Neural crest cell (in vitro differentiated cells): ENCODE results near the gene MTCH1. TPM values are rescaled to one million over a fixed set of nuclear protein-coding genes. Genes with fewer than 3 reads are reported as not detected.

Source experiments
- DNase-seq: peaks from one replicate; pipeline ENCODE4 v3.0.0; 2021; ENCODE audit warnings: low read depth, mixed read lengths, low spot score
- H3K27ac Mint-ChIP-seq: one replicate; pipeline ENCODE4 v1.8.0; 2021; ENCODE audit warnings: mild to moderate bottlenecking, mixed read lengths; ENCODE audit not compliant: unreplicated experiment
- H3K27me3 Mint-ChIP-seq: 2 replicates; pipeline ENCODE4 v1.8.0; 2021; ENCODE audit warnings: low read depth, mild to moderate bottlenecking, mixed read lengths
- H3K36me3 Mint-ChIP-seq: 2 replicates; pipeline ENCODE4 v1.8.0; 2021; ENCODE audit warnings: low read depth, mild to moderate bottlenecking, mixed read lengths
- H3K4me1 Mint-ChIP-seq: 2 replicates; pipeline ENCODE4 v1.8.0; 2021; ENCODE audit warnings: mixed read lengths
- H3K4me3 Mint-ChIP-seq: one replicate; pipeline ENCODE4 v1.8.0; 2021; ENCODE audit warnings: mild to moderate bottlenecking, mixed read lengths
- H3K9me3 Mint-ChIP-seq: 2 replicates; pipeline ENCODE4 v1.8.0; 2021; ENCODE audit warnings: mixed read lengths
- CTCF ChIP-seq: fragments of 200-600 bp; sonication (generic); conservative IDR thresholded peaks from 2 replicates; pipeline ENCODE4 v1.5.0; 2021; ENCODE audit warnings: antibody characterized with exemption, mild to moderate bottlenecking
- total RNA-seq: library from RNA; stranded (reverse); gene quantifications from 2 replicates; pipeline ENCODE4 v1.2.1, GENCODE V29; 2021

MTCH1 gene
- total RNA-seq, 1 donor from 2014 or later = 193 TPM

GRCh38 chr6:37024656-37025337, 38.8 kb upstream of the MTCH1 start:
- no peak for TF ChIP-seq CTCF
- no peak for DNase-seq
- Mint-ChIP-seq H3K27me3 (no peaks in the 10 kb centered on the region), H3K27ac (no peak overlapping the region), H3K36me3 (no peaks in the 10 kb centered on the region), H3K4me3 (no peak overlapping the region), H3K4me1 (no peaks in the 10 kb centered on the region), H3K9me3 (no peaks in the 10 kb centered on the region)

GRCh38 chr6:37022135-37022863, 36.3 kb upstream of the MTCH1 start:
- Mint-ChIP-seq H3K36me3 (no peaks in the 10 kb centered on the region), H3K27me3 (no peaks in the 10 kb centered on the region), H3K27ac (no peak overlapping the region), H3K4me1 (peaks cover 5% of the 10 kb centered on the region), H3K4me3 (no peak overlapping the region), H3K9me3 (no peaks in the 10 kb centered on the region)
- no peak for TF ChIP-seq CTCF
- DNase-seq = no peak

GRCh38 chr6:37021356-37022129, 35.5 kb upstream of the MTCH1 start:
- DNase-seq = no peak
- Mint-ChIP-seq H3K9me3 (no peaks in the 10 kb centered on the region), H3K4me1 (peaks cover 9% of the 10 kb centered on the region), H3K4me3 (no peak overlapping the region), H3K27me3 (no peaks in the 10 kb centered on the region), H3K36me3 (no peaks in the 10 kb centered on the region), H3K27ac (no peak overlapping the region)
- peak; percentile 60 for TF ChIP-seq CTCF

- Mint-ChIP-seq H3K9me3 (no peaks in the 10 kb centered on the region), H3K27ac (no peak overlapping the region), H3K4me1 (peaks cover 9% of the 10 kb centered on the region), H3K4me3 (no peak overlapping the region), H3K27me3 (no peaks in the 10 kb centered on the region), H3K36me3 (no peaks in the 10 kb centered on the region)
- TF ChIP-seq CTCF = no peak
- no peak for DNase-seq
Measured at GRCh38 chr6:37020812-37021211, 34.8 kb upstream of the MTCH1 start.

GRCh38 chr6:37020381-37020780, 34.4 kb upstream of the MTCH1 start:
- Mint-ChIP-seq H3K36me3 (no peaks in the 10 kb centered on the region), H3K27me3 (no peaks in the 10 kb centered on the region), H3K4me1 (peaks cover 9% of the 10 kb centered on the region), H3K9me3 (no peaks in the 10 kb centered on the region), H3K4me3 (no peak overlapping the region), H3K27ac (no peak overlapping the region)
- no peak for DNase-seq
- no peak for TF ChIP-seq CTCF
